H9 (cell line): ENCODE measurements around the gene ACKR1. TPM values are rescaled to one million over a fixed set of nuclear protein-coding genes. Genes with fewer than 3 reads are reported as not detected.

Experiments
- DNase-seq: peaks from one replicate; pipeline ENCODE4 v3.0.0-alpha.2; 2017
- H2AFZ ChIP-seq: one replicate; pipeline ENCODE4 v1.6.1; 2013; ENCODE audit warnings: mild to moderate bottlenecking, low read length, control low read depth, moderate library complexity
- H2AK5ac ChIP-seq: 2 replicates; pipeline ENCODE4 v1.6.1; 2013; ENCODE audit warnings: low read length, control low read depth, mixed read lengths; ENCODE audit not compliant: insufficient read length
- H2BK120ac ChIP-seq: one replicate; pipeline ENCODE4 v1.6.1; 2013; ENCODE audit warnings: low read depth, mild to moderate bottlenecking, low read length, control low read depth, inconsistent platforms; ENCODE audit not compliant: poor library complexity, severe bottlenecking
- H2BK12ac ChIP-seq: 2 replicates; pipeline ENCODE4 v1.6.1; 2013; ENCODE audit warnings: low read length, control low read depth, mixed read lengths, low read depth; ENCODE audit not compliant: insufficient read length
- H2BK15ac ChIP-seq: 2 replicates; pipeline ENCODE4 v1.6.1; 2013; ENCODE audit warnings: low read depth, low read length, control low read depth
- H2BK20ac ChIP-seq: one replicate; pipeline ENCODE4 v1.6.1; 2013; ENCODE audit warnings: low read depth, mild to moderate bottlenecking, low read length, control low read depth, inconsistent platforms; ENCODE audit not compliant: poor library complexity, severe bottlenecking
- H2BK5ac ChIP-seq: 2 replicates; pipeline ENCODE4 v1.6.1; 2013; ENCODE audit warnings: low read length, control low read depth, mixed read lengths; ENCODE audit not compliant: insufficient read length
- H3K14ac ChIP-seq: 2 replicates; pipeline ENCODE4 v1.6.1; 2013; ENCODE audit warnings: low read length, control low read depth; ENCODE audit not compliant: insufficient read depth
- H3K18ac ChIP-seq: 2 replicates; pipeline ENCODE4 v1.6.1; 2013; ENCODE audit warnings: low read depth, mild to moderate bottlenecking, mixed read lengths, low read length, control low read depth; ENCODE audit not compliant: insufficient read length
- H3K23ac ChIP-seq: 2 replicates; pipeline ENCODE4 v1.6.1; 2013; ENCODE audit warnings: low read length, control low read depth, mixed read lengths, low read depth; ENCODE audit not compliant: insufficient read length
- H3K23me2 ChIP-seq: 2 replicates; pipeline ENCODE4 v1.6.1; 2013; ENCODE audit warnings: low read depth, mild to moderate bottlenecking, mixed read lengths, low read length, control low read depth; ENCODE audit not compliant: insufficient read length, poor library complexity, severe bottlenecking
- H3K27ac ChIP-seq: 2 replicates; pipeline ENCODE4 v1.5.1; 2013; ENCODE audit warnings: low read length, control low read depth, mixed read lengths, low read depth; ENCODE audit not compliant: insufficient read length
- H3K27me3 ChIP-seq: 2 replicates; pipeline ENCODE4 v1.6.1; 2013; ENCODE audit warnings: low read length, control low read depth, inconsistent platforms; ENCODE audit not compliant: insufficient read depth
- H3K4ac ChIP-seq: 2 replicates; pipeline ENCODE4 v1.6.1; 2013; ENCODE audit warnings: low read depth, mild to moderate bottlenecking, control low read depth, inconsistent platforms, low read length, moderate library complexity
- H3K4me1 ChIP-seq: 2 replicates; pipeline ENCODE4 v1.6.1; 2013; ENCODE audit warnings: low read length, control low read depth, inconsistent platforms; ENCODE audit not compliant: insufficient read depth
- H3K4me2 ChIP-seq: 2 replicates; pipeline ENCODE4 v1.6.1; 2013; ENCODE audit warnings: low read length, control low read depth, mixed read lengths; ENCODE audit not compliant: insufficient read length, insufficient read depth
- H3K56ac ChIP-seq: 2 replicates; pipeline ENCODE4 v1.6.1; 2013; ENCODE audit warnings: low read depth, mild to moderate bottlenecking, mixed read lengths, low read length, control low read depth; ENCODE audit not compliant: insufficient read length
- H3K79me1 ChIP-seq: 2 replicates; pipeline ENCODE4 v1.6.1; 2013; ENCODE audit warnings: low read depth, mild to moderate bottlenecking, moderate library complexity, low read length, control low read depth, inconsistent platforms; ENCODE audit not compliant: insufficient read depth, poor library complexity, severe bottlenecking
- H3K79me2 ChIP-seq: 2 replicates; pipeline ENCODE4 v1.6.1; 2013; ENCODE audit warnings: low read length, control low read depth, inconsistent platforms; ENCODE audit not compliant: insufficient read depth
- H3K9ac ChIP-seq: 2 replicates; pipeline ENCODE4 v1.6.1; 2013; ENCODE audit warnings: low read length, control low read depth, mixed read lengths; ENCODE audit not compliant: insufficient read length; ENCODE audit errors: extremely low read depth
- H3K9me3 ChIP-seq: one replicate; pipeline ENCODE4 v1.6.1; 2013; ENCODE audit warnings: low read depth, low read length, inconsistent platforms; ENCODE audit not compliant: control insufficient read depth
- H3T11ph ChIP-seq: one replicate; pipeline ENCODE4 v1.6.1; 2013; ENCODE audit warnings: mild to moderate bottlenecking, low read length, control low read depth, inconsistent platforms
- H4K20me1 ChIP-seq: one replicate; pipeline ENCODE4 v1.6.1; 2013; ENCODE audit not compliant: control insufficient read depth, insufficient read length, insufficient read depth
- H4K5ac ChIP-seq: 2 replicates; pipeline ENCODE4 v1.6.1; 2013; ENCODE audit warnings: low read depth, mild to moderate bottlenecking, mixed read lengths, low read length, control low read depth; ENCODE audit not compliant: insufficient read length
- H4K8ac ChIP-seq: replicated peaks from 2 replicates; pipeline ENCODE4 v1.6.1; 2013; ENCODE audit warnings: low read length, control low read depth, mixed read lengths, low read depth; ENCODE audit not compliant: insufficient read length
- H4K91ac ChIP-seq: 2 replicates; pipeline ENCODE4 v1.6.1; 2013; ENCODE audit warnings: low read depth, mild to moderate bottlenecking, moderate library complexity, mixed read lengths, low read length, control low read depth; ENCODE audit not compliant: insufficient read length
- H3K27ac Mint-ChIP-seq, 3 experiments: 2 replicates in 2 of 3; 3 replicates in 1 of 3; pipeline ENCODE4 v1.8.0; 2020 to 2021; ENCODE audit warnings: mixed read lengths in 3 of 3, mild to moderate bottlenecking in 1 of 3, moderate library complexity in 1 of 3
- H3K27me3 Mint-ChIP-seq: 2 replicates; pipeline ENCODE4 v1.8.0; 2021; ENCODE audit warnings: low read depth, mild to moderate bottlenecking, moderate library complexity, mixed read lengths
- H3K36me3 Mint-ChIP-seq, 3 experiments: 2 replicates in 2 of 3; 3 replicates in 1 of 3; pipeline ENCODE4 v1.8.0; 2020 to 2021; ENCODE audit warnings: low read depth in 3 of 3, mixed read lengths in 3 of 3; ENCODE audit not compliant: insufficient read depth in 1 of 3
- H3K4me1 Mint-ChIP-seq, 2 experiments: 2 replicates each; pipeline ENCODE4 v1.8.0; 2020; ENCODE audit warnings: mixed read lengths in 2 of 2
- H3K4me3 Mint-ChIP-seq, 2 experiments: 2 replicates in 1 of 2; 3 replicates in 1 of 2; pipeline ENCODE4 v1.8.0; 2020 to 2021; ENCODE audit warnings: mild to moderate bottlenecking in 2 of 2, mixed read lengths in 2 of 2, moderate library complexity in 1 of 2
- H3K9me3 Mint-ChIP-seq, 2 experiments: 2 replicates in 1 of 2; 3 replicates in 1 of 2; pipeline ENCODE4 v1.8.0; 2020; ENCODE audit warnings: mild to moderate bottlenecking in 2 of 2, mixed read lengths in 2 of 2, moderate library complexity in 1 of 2
- CTCF ChIP-seq: fragments of 200-600 bp; sonication (generic); conservative IDR thresholded peaks from 3 replicates; pipeline ENCODE4 v1.8.0; 2021; ENCODE audit warnings: antibody characterized with exemption, mild to moderate bottlenecking
- WGBS: extraction: QIAGEN DNeasy Blood & Tissue Kit; methylation state at CpG from one replicate; pipeline ENCODE4 v1.1.7; 2013; ENCODE audit warnings: missing lambda C conversion rate, low lambda C conversion rate, mixed read lengths; ENCODE audit not compliant: insufficient read length; ENCODE audit errors: extremely low coverage; 5-methylcytosine and 5-hydroxymethylcytosine counted together
- total RNA-seq: library from RNA; stranded (reverse); gene quantifications from 2 replicates; pipeline ENCODE4 v1.2.1, GENCODE V29; 2021

Gene ACKR1
- total RNA-seq, 1 experiment from 2014 or later, result 0.26 TPM

GRCh38 chr1:159206110-159206509 lies 1.4 kb downstream of the ACKR1 start:
- H2BK120ac ChIP-seq, result no peak overlapping the region
- no peak for TF ChIP-seq CTCF
- Mint-ChIP-seq H3K4me1 (peaks cover 21 to 46% of the 10 kb centered on the region in 2 experiments), H3K4me3 (no peak overlapping the region), H3K27me3 (peaks cover 24% of the 10 kb centered on the region), H3K9me3 (no peaks in the 10 kb centered on the region), H3K27ac (no peak overlapping the region), H3K36me3 (no peaks in the 10 kb centered on the region)
- H2BK12ac ChIP-seq, result no peak overlapping the region
- H2AK5ac ChIP-seq, result no peak overlapping the region
- H3K4me2 ChIP-seq, result no peak overlapping the region
- WGBS, result no CpG with 5 or more reads among the region's 4 CpGs
- H3T11ph ChIP-seq, result no peak overlapping the region
- H3K14ac ChIP-seq, result no peak overlapping the region
- no peak overlapping the region for H4K8ac ChIP-seq
- H3K79me2 ChIP-seq, result no peaks in the 10 kb centered on the region
- H3K23ac ChIP-seq, result no peak overlapping the region
- no peak overlapping the region for H2BK15ac ChIP-seq
- H3K18ac ChIP-seq, result no peak overlapping the region
- DNase-seq, result no peak
- no peak overlapping the region for H4K91ac ChIP-seq
- H3K56ac ChIP-seq, result no peak overlapping the region
- H3K9me3 ChIP-seq, result no peaks in the 10 kb centered on the region
- H4K20me1 ChIP-seq, result no peaks in the 10 kb centered on the region
- H3K4ac ChIP-seq, result no peak overlapping the region
- H3K23me2 ChIP-seq, result no peaks in the 10 kb centered on the region
- no peak overlapping the region for H2BK20ac ChIP-seq
- H3K4me1 ChIP-seq, result no peaks in the 10 kb centered on the region
- no peak overlapping the region for H4K5ac ChIP-seq
- no peaks in the 10 kb centered on the region for H3K79me1 ChIP-seq
- no peaks in the 10 kb centered on the region for H3K27me3 ChIP-seq
- H3K9ac ChIP-seq, result no peak overlapping the region
- no peak overlapping the region for H2BK5ac ChIP-seq
- no peak overlapping the region for H3K27ac ChIP-seq
- no peak overlapping the region for H2AFZ ChIP-seq
